Body of pancreas (tissue), 4 donors: ENCODE data around the gene TMEM269. TPM values are rescaled to one million over a fixed set of nuclear protein-coding genes. Genes with fewer than 3 reads are reported as not detected.

Experiments used
- ATAC-seq: fragments of 150-250 bp; one replicate; pipeline ENCODE4 v1.9.1; 2016
- DNase-seq, 4 donors: peaks; one replicate each; pipeline ENCODE4 v3.0.0-alpha.2; 2019
- H3K27ac ChIP-seq, 4 donors: fragments of 200-600 bp; sonication (generic); 1 replicate in 3 of 4; 2 replicates in 1 of 4; pipeline versions ENCODE4 v1.5.1 to v1.6.1; 2016 to 2019; ENCODE audit warnings: mild to moderate bottlenecking in 1 of 4, mixed read lengths in 1 of 4, moderate library complexity in 1 of 4
- H3K27me3 ChIP-seq, 2 donors: fragments of 200-600 bp; sonication (generic); one replicate each; pipeline ENCODE4 v1.6.0; 2016; ENCODE audit warnings: mild to moderate bottlenecking in 1 of 2
- H3K36me3 ChIP-seq, 2 donors: fragments of 200-600 bp; sonication (generic); replicated peaks in 1 of 2; 2 replicates each; pipeline ENCODE4 v1.5.1; 2016; ENCODE audit warnings: low read depth in 2 of 2; ENCODE audit not compliant: insufficient read depth in 1 of 2
- H3K4me1 ChIP-seq: fragments of 200-600 bp; sonication (generic); one replicate; pipeline ENCODE4 v1.6.0; 2016
- H3K4me3 ChIP-seq, 2 donors: fragments of 200-600 bp; sonication (generic); 1 replicate in 1 of 2; 2 replicates in 1 of 2; pipeline ENCODE4 v1.5.1; 2016 to 2019
- H3K9me3 ChIP-seq, 3 donors: fragments of 200-600 bp; sonication (generic); 1 replicate in 2 of 3; 2 replicates in 1 of 3; pipeline ENCODE4 v1.5.1; 2016
- CTCF ChIP-seq, 7 experiments: fragments of 450-650 bp in 4 of 7; fragments of 200-600 bp in 3 of 7; sonication (generic) in 3 of 7; IDR thresholded peaks; one replicate each; pipeline ENCODE4 v1.5.1; 2016 to 2019; ENCODE audit warnings: antibody characterized with exemption in 7 of 7
- POLR2A ChIP-seq, 3 donors: fragments of 450-650 bp; IDR thresholded peaks; one replicate each; pipeline ENCODE4 v1.6.1; 2016; ENCODE audit warnings: antibody characterized with exemption in 3 of 3, mild to moderate bottlenecking in 2 of 3
- WGBS, 2 donors: methylation state at CpG; one replicate each; pipeline ENCODE4 v1.1.5; 2017; 5-methylcytosine and 5-hydroxymethylcytosine counted together
- intact Hi-C: fragments of 100-400 bp; cut with DNase I; formaldehyde crosslinking; loops from one replicate; pipeline ENCODE4 v1.15.1; 2023
- total RNA-seq, 2 donors: library from RNA; depleted of rRNA; stranded (reverse); fragments of >200 nt; gene quantifications; one replicate each; pipeline ENCODE4 v1.1.0, GENCODE V29; 2016

The TMEM269 gene
- total RNA-seq, 2 donors from 2014 or later, result not detected

GRCh38 chr1:42841010-42841409 is 56.2 kb downstream of the TMEM269 start:
- Histone ChIP-seq H3K36me3 (no peaks in the 10 kb centered on the region), H3K4me3 (no peak overlapping the region), H3K27ac (no peak overlapping the region), H3K4me1 (peaks cover 5% of the 10 kb centered on the region), H3K9me3 (no peaks in the 10 kb centered on the region), H3K27me3 (no peaks in the 10 kb centered on the region)
- no peak for TF ChIP-seq CTCF (IDR thresholded peaks at IDR 0.05)
- no peak for TF ChIP-seq POLR2A (IDR thresholded peaks at IDR 0.05)
- no peak for ATAC-seq
- 71 to 85% methylated on average over 3 of the region's 3 CpGs for WGBS, 2 donors
- intact Hi-C loops, result no loop called here
- DNase-seq, result no peak

- intact Hi-C loops, result no loop called here
- no peak for DNase-seq
- TF ChIP-seq CTCF (IDR thresholded peaks at IDR 0.05) (no peak), POLR2A (IDR thresholded peaks at IDR 0.05) (no peak)
- 89 to 96% methylated on average over 2 of the region's 2 CpGs for WGBS, 2 donors
- Histone ChIP-seq H3K27ac (no peak overlapping the region), H3K4me3 (no peak overlapping the region), H3K9me3 (no peaks in the 10 kb centered on the region), H3K4me1 (peaks cover 7% of the 10 kb centered on the region), H3K27me3 (no peaks in the 10 kb centered on the region), H3K36me3 (no peaks in the 10 kb centered on the region)
- ATAC-seq, result no peak
Measured at GRCh38 chr1:42841440-42842147, 56.8 kb downstream of the TMEM269 start.

DNA sequence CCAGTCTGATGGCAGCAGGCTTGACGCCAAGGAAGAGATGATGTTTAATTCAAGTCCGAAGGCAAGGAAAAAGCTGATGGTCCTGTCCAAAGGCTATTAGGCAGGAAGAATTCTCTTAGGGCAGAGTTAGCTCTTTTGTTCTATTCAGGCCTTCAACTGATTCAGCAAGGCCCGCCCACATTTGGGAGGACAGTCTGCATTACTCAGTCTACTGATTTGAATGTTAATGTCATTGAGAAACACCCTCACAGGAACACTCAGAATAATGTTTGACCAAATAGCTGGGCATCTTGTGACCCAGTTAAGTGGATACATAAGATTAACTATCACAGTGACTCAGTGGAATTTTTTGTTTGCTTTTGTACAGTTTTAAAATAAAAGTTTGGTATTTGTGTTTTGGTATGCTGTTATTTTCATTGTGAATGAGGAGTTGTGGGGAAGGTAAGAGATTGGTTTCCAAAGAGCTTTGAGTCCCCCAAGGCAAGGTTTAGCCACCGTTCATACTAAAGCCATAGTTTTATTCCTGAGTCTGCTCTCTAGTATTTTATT is 59.9 kb downstream of the TMEM269 start:
- Histone ChIP-seq H3K9me3 (no peaks in the 10 kb centered on the region), H3K27me3 (no peaks in the 10 kb centered on the region), H3K36me3 (no peaks in the 10 kb centered on the region), H3K4me3 (no peak overlapping the region), H3K27ac (no peak overlapping the region), H3K4me1 (peaks cover 22% of the 10 kb centered on the region)
- no peak for TF ChIP-seq POLR2A (IDR thresholded peaks at IDR 0.05)
- no peak for TF ChIP-seq CTCF (IDR thresholded peaks at IDR 0.05)
- DNase-seq (no peak), ATAC-seq (no peak)
- intact Hi-C loops, result no loop called here
- 93 to 95% methylated on average over 4 of the region's 4 CpGs for WGBS, 2 donors

- H3K27ac ChIP-seq, result no peak overlapping the region
- ATAC-seq, result no peak
Measured at GRCh38 chr1:42845193-42845592, 60.4 kb downstream of the TMEM269 start.

More at GRCh38 chr1:42845193-42845592, 60.4 kb downstream of the TMEM269 start:
- intact Hi-C loops, result no loop called here
- WGBS, 2 donors, result 60 to 66% methylated on average over 1 of the region's 1 CpG
- no peak for DNase-seq
- Histone ChIP-seq H3K4me1 (peaks cover 22% of the 10 kb centered on the region), H3K36me3 (no peaks in the 10 kb centered on the region), H3K27me3 (no peaks in the 10 kb centered on the region), H3K4me3 (no peak overlapping the region), H3K9me3 (no peaks in the 10 kb centered on the region)
- TF ChIP-seq CTCF (IDR thresholded peaks at IDR 0.05) (no peak), POLR2A (IDR thresholded peaks at IDR 0.05) (no peak)
